Measurements from ENCODE around the gene C1orf35. TPM values are rescaled to one million over a fixed set of nuclear protein-coding genes. Genes with fewer than 3 reads are reported as not detected.

The C1orf35 gene
- total RNA-seq, 1 donor from 2014 or later = 12.5 TPM

- peaks cover 26% of the 10 kb centered on the region for H3K4me1 ChIP-seq
- TF ChIP-seq, protein P1, sequence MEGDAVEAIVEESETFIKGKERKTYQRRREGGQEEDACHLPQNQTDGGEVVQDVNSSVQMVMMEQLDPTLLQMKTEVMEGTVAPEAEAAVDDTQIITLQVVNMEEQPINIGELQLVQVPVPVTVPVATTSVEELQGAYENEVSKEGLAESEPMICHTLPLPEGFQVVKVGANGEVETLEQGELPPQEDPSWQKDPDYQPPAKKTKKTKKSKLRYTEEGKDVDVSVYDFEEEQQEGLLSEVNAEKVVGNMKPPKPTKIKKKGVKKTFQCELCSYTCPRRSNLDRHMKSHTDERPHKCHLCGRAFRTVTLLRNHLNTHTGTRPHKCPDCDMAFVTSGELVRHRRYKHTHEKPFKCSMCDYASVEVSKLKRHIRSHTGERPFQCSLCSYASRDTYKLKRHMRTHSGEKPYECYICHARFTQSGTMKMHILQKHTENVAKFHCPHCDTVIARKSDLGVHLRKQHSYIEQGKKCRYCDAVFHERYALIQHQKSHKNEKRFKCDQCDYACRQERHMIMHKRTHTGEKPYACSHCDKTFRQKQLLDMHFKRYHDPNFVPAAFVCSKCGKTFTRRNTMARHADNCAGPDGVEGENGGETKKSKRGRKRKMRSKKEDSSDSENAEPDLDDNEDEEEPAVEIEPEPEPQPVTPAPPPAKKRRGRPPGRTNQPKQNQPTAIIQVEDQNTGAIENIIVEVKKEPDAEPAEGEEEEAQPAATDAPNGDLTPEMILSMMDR (IDR thresholded peaks at IDR 0.05) = no peak
- H3K27me3 ChIP-seq = no peaks in the 10 kb centered on the region
- no peak overlapping the region for H3K27ac ChIP-seq
- H3K36me3 ChIP-seq = peaks cover 61% of the 10 kb centered on the region
- peaks cover 5% of the 10 kb centered on the region for H3K9me3 ChIP-seq
- DNase-seq = peak; percentile 63
- intact Hi-C loops (cut with DNase I) = no loop called here
- ATAC-seq = no peak
- no peak overlapping the region for H3K4me3 ChIP-seq
These were observed 6.5 kb downstream of the C1orf35 start for GRCh38 chr1:228096416-228097332.

- Histone ChIP-seq H3K4me3 (no peak overlapping the region), H3K27ac (no peak overlapping the region), H3K27me3 (no peaks in the 10 kb centered on the region), H3K36me3 (peaks cover 59% of the 10 kb centered on the region), H3K9me3 (peaks cover 5% of the 10 kb centered on the region), H3K4me1 (peaks cover 30% of the 10 kb centered on the region)
- DNase-seq (no peak), ATAC-seq (no peak)
- TF ChIP-seq, protein P1 (IDR thresholded peaks at IDR 0.05) = no peak
- intact Hi-C loops (cut with DNase I) = no loop called here
These were observed 7.2 kb downstream of the C1orf35 start for GRCh38 chr1:228095938-228096337.

DNA sequence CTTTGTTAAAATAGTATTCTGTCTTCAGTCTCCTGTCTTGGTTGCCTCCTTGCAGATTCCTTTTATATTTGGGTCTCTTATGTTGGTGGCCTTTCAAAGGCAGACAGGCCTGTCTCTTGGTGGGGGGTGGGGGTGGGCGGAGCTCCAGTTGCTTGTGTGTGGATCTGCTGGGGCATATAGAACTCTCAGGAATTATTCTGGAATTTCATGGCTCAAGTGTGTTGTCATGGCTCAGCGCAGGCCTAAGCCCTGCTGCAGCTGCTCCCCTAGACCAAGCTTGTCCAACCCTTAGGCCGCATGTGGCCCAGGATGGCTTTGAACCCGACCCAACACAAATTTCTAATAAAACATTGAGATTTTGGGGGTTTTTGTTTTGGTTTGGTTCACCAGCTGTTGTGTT lies 8.0 kb downstream of the C1orf35 start:
- Histone ChIP-seq H3K4me3 (no peak overlapping the region), H3K9me3 (peaks cover 5% of the 10 kb centered on the region), H3K36me3 (peaks cover 52% of the 10 kb centered on the region), H3K27ac (no peak overlapping the region), H3K4me1 (peaks cover 38% of the 10 kb centered on the region), H3K27me3 (no peaks in the 10 kb centered on the region)
- no peak for ATAC-seq
- intact Hi-C loops (cut with DNase I) = no loop called here
- peak; percentile 12 for DNase-seq
- TF ChIP-seq, protein P1 (IDR thresholded peaks at IDR 0.05) = no peak

- Histone ChIP-seq H3K36me3 (peaks cover 46% of the 10 kb centered on the region), H3K4me1 (peaks cover 44% of the 10 kb centered on the region), H3K9me3 (peaks cover 5% of the 10 kb centered on the region), H3K27ac (no peak overlapping the region), H3K4me3 (no peak overlapping the region), H3K27me3 (no peaks in the 10 kb centered on the region)
- TF ChIP-seq, protein P1 (IDR thresholded peaks at IDR 0.05) = no peak
- no peak for ATAC-seq
- DNase-seq = peak; percentile 15
- intact Hi-C loops (cut with DNase I) = no loop called here
These were observed 8.6 kb downstream of the C1orf35 start for GRCh38 chr1:228094432-228095016.

- TF ChIP-seq, protein P1 (IDR thresholded peaks at IDR 0.05) = no peak
- peaks cover 5% of the 10 kb centered on the region for H3K9me3 ChIP-seq
- intact Hi-C loops (cut with DNase I) = no loop called here
- ATAC-seq (no peak), DNase-seq (peak; percentile 18)
- no peaks in the 10 kb centered on the region for H3K27me3 ChIP-seq
- peaks cover 43% of the 10 kb centered on the region for H3K36me3 ChIP-seq
- H3K4me3 ChIP-seq = no peak overlapping the region
- no peak overlapping the region for H3K27ac ChIP-seq
- H3K4me1 ChIP-seq = peaks cover 57% of the 10 kb centered on the region
These were observed 9.8 kb downstream of the C1orf35 start for GRCh38 chr1:228093050-228093906.
